ENCODE results near the gene EEF2K.

EEF2K gene

DNA sequence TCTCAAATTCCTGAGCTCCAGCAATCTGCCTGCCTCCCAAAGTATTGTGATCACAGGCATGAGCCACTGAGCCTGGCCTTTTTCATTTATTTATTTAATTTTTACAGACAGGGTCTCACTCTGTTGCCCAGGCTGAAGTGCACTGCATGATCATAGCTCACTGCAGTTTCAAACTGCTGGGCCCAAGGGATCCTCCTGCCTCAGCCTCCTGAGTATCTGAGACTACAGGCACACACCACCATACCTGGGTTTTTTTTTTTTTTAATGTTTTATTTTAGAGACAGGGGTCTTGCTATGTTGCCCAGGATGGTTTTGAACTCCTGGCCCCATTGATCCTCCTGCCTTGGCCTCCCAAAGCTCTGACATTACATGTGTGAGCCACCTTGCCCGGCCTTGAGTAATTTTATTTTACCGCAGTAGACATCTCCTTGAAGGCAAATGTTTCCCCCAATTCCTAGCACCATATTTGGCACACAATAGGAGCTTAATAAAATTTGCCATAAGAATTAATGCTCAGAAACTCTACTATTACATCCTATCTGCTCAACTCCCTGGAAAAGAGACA, 1.9 kb upstream of the EEF2K start:
- no peak overlapping the region for H3K4me3 ChIP-seq (ENCODE audit: low read depth, low read length)
- TF ChIP-seq, protein P1, sequence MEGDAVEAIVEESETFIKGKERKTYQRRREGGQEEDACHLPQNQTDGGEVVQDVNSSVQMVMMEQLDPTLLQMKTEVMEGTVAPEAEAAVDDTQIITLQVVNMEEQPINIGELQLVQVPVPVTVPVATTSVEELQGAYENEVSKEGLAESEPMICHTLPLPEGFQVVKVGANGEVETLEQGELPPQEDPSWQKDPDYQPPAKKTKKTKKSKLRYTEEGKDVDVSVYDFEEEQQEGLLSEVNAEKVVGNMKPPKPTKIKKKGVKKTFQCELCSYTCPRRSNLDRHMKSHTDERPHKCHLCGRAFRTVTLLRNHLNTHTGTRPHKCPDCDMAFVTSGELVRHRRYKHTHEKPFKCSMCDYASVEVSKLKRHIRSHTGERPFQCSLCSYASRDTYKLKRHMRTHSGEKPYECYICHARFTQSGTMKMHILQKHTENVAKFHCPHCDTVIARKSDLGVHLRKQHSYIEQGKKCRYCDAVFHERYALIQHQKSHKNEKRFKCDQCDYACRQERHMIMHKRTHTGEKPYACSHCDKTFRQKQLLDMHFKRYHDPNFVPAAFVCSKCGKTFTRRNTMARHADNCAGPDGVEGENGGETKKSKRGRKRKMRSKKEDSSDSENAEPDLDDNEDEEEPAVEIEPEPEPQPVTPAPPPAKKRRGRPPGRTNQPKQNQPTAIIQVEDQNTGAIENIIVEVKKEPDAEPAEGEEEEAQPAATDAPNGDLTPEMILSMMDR (IDR thresholded peaks at IDR 0.05; ENCODE audit: insufficient read depth, low read depth, low read length, missing control alignments), result no peak
- DNase-seq (ENCODE audit: low read depth), result no peak

DNA sequence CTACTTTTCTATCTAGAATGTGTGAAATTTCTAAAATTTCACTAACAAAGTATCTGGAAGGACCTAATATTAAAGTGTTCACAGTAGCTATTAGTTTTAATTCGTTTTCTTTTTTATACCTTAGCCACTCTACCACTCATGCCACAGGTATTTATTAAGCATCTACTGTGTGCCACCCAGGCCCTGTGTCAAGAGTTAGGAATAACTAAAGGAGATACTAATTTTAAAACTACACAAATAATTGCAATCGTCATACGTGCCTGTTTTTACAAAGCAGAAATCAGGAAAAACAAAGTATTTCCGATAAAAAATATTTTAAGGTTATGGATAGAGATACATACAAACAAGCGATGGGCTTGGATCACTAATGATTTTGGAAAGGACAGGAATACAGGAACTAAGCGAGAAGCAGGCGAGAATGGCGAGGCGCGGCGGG, 483 bp upstream of the EEF2K start:
- peak overlapping the region; percentile 97 for H3K4me3 ChIP-seq (ENCODE audit: low read depth, low read length)
- TF ChIP-seq, protein P1 (IDR thresholded peaks at IDR 0.05; ENCODE audit: insufficient read depth, low read depth, low read length, missing control alignments), result no peak
- no peak for DNase-seq (ENCODE audit: low read depth)

DNA sequence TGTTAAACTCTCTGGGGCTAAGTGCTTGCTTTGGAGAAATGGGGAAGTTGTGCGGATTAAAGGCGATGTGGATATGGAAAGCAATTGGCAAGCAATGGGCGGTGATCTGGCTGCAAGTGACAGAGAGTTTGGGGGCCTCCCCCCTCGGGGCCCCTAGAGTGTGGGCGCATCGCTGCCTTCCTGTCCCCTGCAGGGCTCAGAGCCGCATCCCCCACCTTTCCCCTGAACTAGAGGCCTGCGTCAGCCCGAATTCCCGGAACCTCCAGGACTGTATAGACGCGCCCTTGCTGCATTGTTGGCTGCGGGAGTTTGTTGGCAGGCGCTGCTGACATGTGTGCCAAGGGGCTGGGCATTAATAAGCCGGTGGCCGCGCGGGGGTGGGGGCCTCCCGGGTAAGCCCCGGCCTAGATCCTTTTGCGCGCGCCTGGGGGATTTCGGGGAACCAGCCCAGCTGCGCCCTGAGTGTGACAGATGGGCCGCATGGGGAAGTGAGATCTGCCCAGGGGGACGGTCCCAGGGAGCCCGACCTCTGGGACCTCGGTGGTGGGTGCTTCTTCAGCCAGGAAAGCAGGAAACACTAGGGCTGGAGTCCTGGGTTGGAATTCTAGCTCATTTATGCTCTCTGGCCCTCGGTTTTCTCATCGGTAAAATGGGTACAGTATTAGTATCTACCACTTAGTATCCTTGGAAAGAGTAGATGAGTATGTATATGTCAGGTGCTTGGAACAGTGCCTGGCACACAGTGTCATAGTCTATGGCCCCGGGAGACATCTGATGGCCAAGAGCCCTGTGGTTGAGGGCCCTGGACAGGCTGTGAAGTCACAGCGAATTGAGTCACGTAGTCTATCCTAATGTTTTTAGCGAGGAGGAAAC, 1.0 kb downstream of the EEF2K start:
- peak overlapping the region; percentile 97 for H3K4me3 ChIP-seq (ENCODE audit: low read depth, low read length)
- TF ChIP-seq, protein P1 (IDR thresholded peaks at IDR 0.05; ENCODE audit: insufficient read depth, low read depth, low read length, missing control alignments), result no peak
- DNase-seq (ENCODE audit: low read depth), result peak; percentile 75

DNA sequence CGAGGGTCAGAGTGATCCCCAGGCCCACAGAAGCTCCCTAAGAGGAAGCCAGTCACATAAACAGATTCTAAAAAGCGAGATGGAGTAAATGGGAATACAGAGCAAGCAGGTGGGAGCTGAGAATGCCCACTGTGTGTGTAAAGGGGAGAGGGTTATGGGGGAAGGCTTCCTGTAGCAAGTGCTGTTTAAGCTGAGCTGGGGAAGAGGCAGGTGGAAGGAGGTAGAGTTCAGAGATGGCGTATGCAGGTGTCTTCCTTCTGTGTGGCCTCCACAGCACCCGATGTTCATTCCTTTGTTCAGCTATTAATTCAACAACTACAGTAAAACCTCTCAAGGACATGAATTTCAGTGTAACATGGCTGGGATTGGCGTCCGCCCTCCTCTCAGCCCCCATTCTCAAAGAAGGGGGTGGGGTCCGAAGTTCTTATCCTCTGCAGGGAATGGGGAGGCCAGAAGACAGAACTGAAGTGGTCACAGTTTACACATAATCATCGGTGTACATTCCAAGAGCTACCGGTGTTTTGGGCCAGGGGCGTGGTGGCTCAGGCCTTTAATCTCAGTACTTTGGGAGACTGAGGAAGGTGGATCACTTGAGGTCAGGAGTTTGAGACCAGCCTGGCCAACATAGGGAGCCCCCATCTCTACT, 1.8 kb downstream of the EEF2K start:
- TF ChIP-seq, protein P1 (IDR thresholded peaks at IDR 0.05; ENCODE audit: insufficient read depth, low read depth, low read length, missing control alignments), result no peak
- no peak for DNase-seq (ENCODE audit: low read depth)
- peak overlapping the region; percentile 97 for H3K4me3 ChIP-seq (ENCODE audit: low read depth, low read length)

DNA sequence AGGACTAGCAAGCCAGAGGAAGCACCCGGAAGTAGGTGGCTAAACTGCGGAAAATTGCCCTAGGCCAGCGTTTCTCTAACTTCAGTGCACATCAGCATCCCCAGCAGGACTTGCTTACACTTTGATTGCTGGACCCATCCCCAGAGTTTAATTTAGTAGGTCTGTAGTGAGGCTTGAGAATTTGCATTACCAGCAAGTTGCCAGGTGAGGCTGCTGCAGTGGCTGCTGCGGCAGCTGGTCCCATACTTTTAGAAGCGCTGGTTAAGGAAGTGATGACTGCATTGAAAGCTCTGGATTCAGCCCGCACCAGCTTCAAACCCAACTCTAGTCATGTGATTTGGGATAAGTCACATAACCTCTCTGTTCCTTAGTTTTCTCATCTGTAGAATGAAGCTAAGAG, 4.2 kb downstream of the EEF2K start:
- H3K4me3 ChIP-seq (ENCODE audit: low read depth, low read length), result no peak overlapping the region
- TF ChIP-seq, protein P1 (IDR thresholded peaks at IDR 0.05; ENCODE audit: insufficient read depth, low read depth, low read length, missing control alignments), result no peak
- DNase-seq (ENCODE audit: low read depth), result no peak

DNA sequence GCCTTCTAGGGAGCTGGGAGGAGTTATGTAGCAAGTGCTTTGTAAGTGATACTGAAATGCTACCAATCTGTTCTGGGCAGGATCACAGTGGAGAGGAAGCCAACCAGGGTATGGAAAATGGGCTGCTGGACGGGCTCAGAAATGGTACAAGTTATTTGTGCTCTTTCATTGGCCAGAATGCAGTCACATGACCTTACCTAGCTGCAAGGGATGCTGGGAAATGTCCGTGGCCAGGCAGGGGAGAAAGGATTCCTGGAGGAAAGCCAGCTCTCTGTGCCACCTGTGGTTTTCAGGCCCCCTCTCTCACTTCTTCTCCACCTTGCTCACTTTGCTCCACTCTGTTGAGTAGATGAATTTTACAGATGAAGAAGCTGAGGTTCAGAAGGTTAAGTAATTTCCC, 4.8 kb downstream of the EEF2K start:
- H3K4me3 ChIP-seq (ENCODE audit: low read depth, low read length), result no peak overlapping the region
- TF ChIP-seq, protein P1 (IDR thresholded peaks at IDR 0.05; ENCODE audit: insufficient read depth, low read depth, low read length, missing control alignments), result no peak
- DNase-seq (ENCODE audit: low read depth), result no peak
